IMR-90 (cell line): Measurements from ENCODE around the gene RAMP3. TPM values are rescaled to one million over a fixed set of nuclear protein-coding genes. Genes with fewer than 3 reads are reported as not detected.

ENCODE experiments used
- ATAC-seq: fragments of 200-7000 bp; cut with Tn5 transposase; 2 replicates; pipeline ENCODE4 v1.9.1; 2020; ENCODE audit warnings: low read depth, mild to moderate bottlenecking, moderate library complexity
- BruUV-seq: library from RNA; stranded (reverse); fragments of 400-500 nt; replicated peaks from 2 replicates; lab custom pipeline; 2021; lab: Mats Ljungman, UMichigan
- CTCF ChIA-PET: fragments of 300-600 bp; formaldehyde crosslinking; extraction: SDS; loops from one replicate; lab custom pipeline; 2021; ENCODE audit warnings: antibody characterized with exemption; lab: Yijun Ruan, JAX
- POLR2A ChIA-PET: fragments of 300-600 bp; sonication (Branson Sonifier 250); formaldehyde crosslinking; loops from one replicate; lab custom pipeline; 2022; ENCODE audit warnings: antibody characterized with exemption; ENCODE audit not compliant: unreplicated experiment; lab: Charles Lee
- DNase-seq: peaks from one replicate; pipeline ENCODE4 v3.0.0; 2013
- H2AFZ ChIP-seq: replicated peaks from 2 replicates; pipeline ENCODE3; 2013; ENCODE audit warnings: low read length, mild to moderate bottlenecking; ENCODE audit not compliant: poor library complexity
- H2AK5ac ChIP-seq: 2 replicates; pipeline ENCODE4 v1.6.1; 2013; ENCODE audit warnings: low read depth, low read length, inconsistent platforms
- H2AK9ac ChIP-seq: replicated peaks from 2 replicates; pipeline ENCODE3; 2013; ENCODE audit warnings: mild to moderate bottlenecking, low read depth, low read length, moderate library complexity; ENCODE audit not compliant: poor library complexity
- H2BK120ac ChIP-seq: 2 replicates; pipeline ENCODE4 v1.6.1; 2013; ENCODE audit warnings: low read depth, low read length, inconsistent platforms
- H2BK15ac ChIP-seq: 3 replicates; pipeline ENCODE4 v1.6.1; 2013; ENCODE audit warnings: low read depth, low read length, inconsistent platforms
- H2BK20ac ChIP-seq: 2 replicates; pipeline ENCODE4 v1.6.1; 2013; ENCODE audit warnings: low read depth, mild to moderate bottlenecking, inconsistent platforms, low read length, moderate library complexity
- H2BK5ac ChIP-seq: 2 replicates; pipeline ENCODE4 v1.6.1; 2013; ENCODE audit warnings: mild to moderate bottlenecking, low read depth, low read length, inconsistent platforms; ENCODE audit not compliant: poor library complexity, severe bottlenecking
- H3K14ac ChIP-seq: replicated peaks from 2 replicates; pipeline ENCODE4 v1.6.1; 2013; ENCODE audit warnings: low read depth, low read length, inconsistent platforms
- H3K18ac ChIP-seq: 2 replicates; pipeline ENCODE4 v1.6.1; 2013; ENCODE audit warnings: low read depth, low read length, control low read depth
- H3K23ac ChIP-seq: 2 replicates; pipeline ENCODE4 v1.6.1; 2013; ENCODE audit warnings: low read depth, low read length, inconsistent platforms
- H3K27ac ChIP-seq: 2 replicates; pipeline ENCODE4 v1.5.1; 2013; ENCODE audit warnings: mild to moderate bottlenecking, control low read depth, low read length; ENCODE audit not compliant: insufficient read depth
- H3K27me3 ChIP-seq: 2 replicates; pipeline ENCODE4 v1.6.1; 2013; ENCODE audit warnings: low read length; ENCODE audit not compliant: control insufficient read depth, insufficient read depth
- H3K36me3 ChIP-seq: 2 replicates; pipeline ENCODE4 v1.6.1; 2013; ENCODE audit warnings: low read length, mixed read lengths; ENCODE audit not compliant: control insufficient read depth, insufficient read depth
- H3K4ac ChIP-seq: 2 replicates; pipeline ENCODE4 v1.6.1; 2013; ENCODE audit warnings: low read depth, low read length, inconsistent platforms
- H3K4me1 ChIP-seq: 2 replicates; pipeline ENCODE4 v1.6.1; 2013; ENCODE audit warnings: low read length, mixed read lengths; ENCODE audit not compliant: control insufficient read depth, insufficient read depth
- H3K4me2 ChIP-seq: 2 replicates; pipeline ENCODE4 v1.6.1; 2013; ENCODE audit warnings: low read depth, mild to moderate bottlenecking, control low read depth, low read length, moderate library complexity
- H3K4me3 ChIP-seq: 2 replicates; pipeline ENCODE4 v1.5.1; 2013; ENCODE audit warnings: low read depth, mild to moderate bottlenecking, control low read depth, low read length, moderate library complexity; ENCODE audit not compliant: insufficient read depth
- H3K56ac ChIP-seq: 2 replicates; pipeline ENCODE4 v1.6.1; 2013; ENCODE audit warnings: low read length, inconsistent platforms; ENCODE audit not compliant: insufficient read depth; ENCODE audit errors: extremely low read depth
- H3K79me1 ChIP-seq, 2 experiments: 2 replicates each; pipeline ENCODE4 v1.6.1; 2013; ENCODE audit warnings: low read length in 2 of 2, inconsistent platforms in 1 of 2, low read depth in 1 of 2
- H3K9ac ChIP-seq: 2 replicates; pipeline ENCODE4 v1.6.1; 2013; ENCODE audit warnings: low read depth, low read length, control low read depth
- H3K9me1 ChIP-seq: 2 replicates; pipeline ENCODE4 v1.6.1; 2013; ENCODE audit warnings: low read length, inconsistent platforms; ENCODE audit not compliant: insufficient read depth
- H3K9me3 ChIP-seq: 2 replicates; pipeline ENCODE4 v1.6.1; 2013; ENCODE audit warnings: low read length; ENCODE audit not compliant: control insufficient read depth, insufficient read depth
- H4K20me1 ChIP-seq: 2 replicates; pipeline ENCODE4 v1.6.1; 2013; ENCODE audit warnings: low read length, inconsistent platforms; ENCODE audit not compliant: insufficient read depth
- H4K5ac ChIP-seq: 2 replicates; pipeline ENCODE4 v1.6.1; 2013; ENCODE audit warnings: mild to moderate bottlenecking, low read depth, low read length, control low read depth
- H4K8ac ChIP-seq, 2 experiments: 2 replicates each; pipeline ENCODE4 v1.6.1; 2013; ENCODE audit warnings: low read depth in 2 of 2, low read length in 2 of 2, control low read depth in 1 of 2, inconsistent platforms in 1 of 2
- H4K91ac ChIP-seq: 2 replicates; pipeline ENCODE4 v1.6.1; 2013; ENCODE audit warnings: low read depth, low read length, inconsistent platforms; ENCODE audit not compliant: insufficient read depth
- BHLHE40 ChIP-seq: fragments of 150-350 bp; IDR thresholded peaks from 2 replicates; pipeline ENCODE4 v1.6.1; 2016; ENCODE audit warnings: mild to moderate bottlenecking, low read depth, low read length
- CEBPB ChIP-seq: IDR thresholded peaks from 2 replicates; pipeline ENCODE4 v1.6.1; 2012; ENCODE audit warnings: low read depth, low read length, improper control_type of control experiment
- MAFK ChIP-seq: IDR thresholded peaks from 2 replicates; pipeline ENCODE4 v1.6.1; 2012; ENCODE audit warnings: low read depth, low read length, improper control_type of control experiment
- MAZ ChIP-seq: IDR thresholded peaks from 2 replicates; pipeline ENCODE4 v1.6.1; 2012; ENCODE audit warnings: low read depth, mild to moderate bottlenecking, low read length, improper control_type of control experiment, moderate library complexity, borderline replicate concordance
- MXI1 ChIP-seq: IDR thresholded peaks from 2 replicates; pipeline ENCODE4 v1.6.1; 2012; ENCODE audit warnings: low read depth, mild to moderate bottlenecking, low read length, moderate library complexity, borderline replicate concordance
- NFE2L2 ChIP-seq: fragments of 150-350 bp; IDR thresholded peaks from 2 replicates; pipeline ENCODE4 v1.6.1; 2016; ENCODE audit warnings: low read depth, mild to moderate bottlenecking, low read length
- POLR2A ChIP-seq: IDR thresholded peaks from 2 replicates; pipeline ENCODE4 v1.6.1; 2012; ENCODE audit warnings: mild to moderate bottlenecking, low read depth, low read length
- RAD21 ChIP-seq: IDR thresholded peaks from 2 replicates; pipeline ENCODE4 v1.6.1; 2012; ENCODE audit warnings: low read length, improper control_type of control experiment
- RCOR1 ChIP-seq: IDR thresholded peaks from 2 replicates; pipeline ENCODE4 v1.6.1; 2012; ENCODE audit warnings: mild to moderate bottlenecking, low read length, improper control_type of control experiment; ENCODE audit not compliant: insufficient replicate concordance
- RFX5 ChIP-seq: IDR thresholded peaks from 2 replicates; pipeline ENCODE4 v1.8.0; 2012; ENCODE audit warnings: low read depth, mild to moderate bottlenecking, low read length, moderate library complexity
- SMC3 ChIP-seq: fragments of 150-350 bp; IDR thresholded peaks from 2 replicates; pipeline ENCODE4 v1.6.1; 2016; ENCODE audit warnings: low read depth, mild to moderate bottlenecking, antibody characterized with exemption, low read length, moderate library complexity
- WGBS, 2 experiments: methylation state at CpG; one replicate each; pipeline versions ENCODE4 v1.1.5 to v1.1.7; 2013; ENCODE audit warnings: missing lambda C conversion rate in 2 of 2; ENCODE audit not compliant: insufficient read length in 1 of 2; ENCODE audit errors: extremely low coverage in 2 of 2; 5-methylcytosine and 5-hydroxymethylcytosine counted together
- dilution Hi-C: fragments of 300-500 bp; cut with HindIII; formaldehyde crosslinking; loops from one replicate; pipeline ENCODE4 v1.14.3; 2018; ENCODE audit warnings: low sequenced_read_pairs; ENCODE audit not compliant: unreplicated experiment
- in situ Hi-C: fragments of 300-500 bp; cut with MboI; formaldehyde crosslinking; loops from 3 replicates; pipeline ENCODE4 v1.14.3; 2019; ENCODE audit warnings: low sequenced_read_pairs, inconsistent platforms, mixed read lengths
- intact Hi-C: fragments of 100-400 bp; cut with micrococcal nuclease; formaldehyde crosslinking; loops from 2 replicates; pipeline ENCODE4 v1.10.0; 2022
- polyA plus RNA-seq, 3 experiments: library from polyadenylated mRNA; depleted of rRNA; stranded (reverse); fragments of >200 nt; gene quantifications; 2 replicates each; pipeline ENCODE4 v1.2.3, GENCODE V29; 2012; ENCODE audit warnings: low replicate concordance in 1 of 3
- total RNA-seq: library from RNA; depleted of rRNA; stranded (reverse); fragments of >200 nt; gene quantifications from 2 replicates; pipeline ENCODE4 v1.2.3, GENCODE V29; 2012
- TF ChIP-seq, protein P1 (sequence below): fragments of 150-350 bp; IDR thresholded peaks from 2 replicates; pipeline ENCODE4 v1.6.1; 2017; ENCODE audit warnings: mild to moderate bottlenecking, antibody characterized with exemption, low read length, low read depth
- TF ChIP-seq, protein P2 (sequence below): conservative IDR thresholded peaks from 2 replicates; pipeline ENCODE4 v1.5.1; 2012; ENCODE audit warnings: mild to moderate bottlenecking, low read depth, low read length, improper control_type of control experiment
- TF ChIP-seq, protein P3 (sequence below): fragments of 150-350 bp; IDR thresholded peaks from 2 replicates; pipeline ENCODE4 v1.6.1; 2016; ENCODE audit warnings: low read depth, mild to moderate bottlenecking, low read length, moderate library complexity, borderline replicate concordance

The RAMP3 gene
- total and polyA plus RNA-seq, 2 of the 4 experiments (the other 2 are of a cell fraction): not detected

DNA sequence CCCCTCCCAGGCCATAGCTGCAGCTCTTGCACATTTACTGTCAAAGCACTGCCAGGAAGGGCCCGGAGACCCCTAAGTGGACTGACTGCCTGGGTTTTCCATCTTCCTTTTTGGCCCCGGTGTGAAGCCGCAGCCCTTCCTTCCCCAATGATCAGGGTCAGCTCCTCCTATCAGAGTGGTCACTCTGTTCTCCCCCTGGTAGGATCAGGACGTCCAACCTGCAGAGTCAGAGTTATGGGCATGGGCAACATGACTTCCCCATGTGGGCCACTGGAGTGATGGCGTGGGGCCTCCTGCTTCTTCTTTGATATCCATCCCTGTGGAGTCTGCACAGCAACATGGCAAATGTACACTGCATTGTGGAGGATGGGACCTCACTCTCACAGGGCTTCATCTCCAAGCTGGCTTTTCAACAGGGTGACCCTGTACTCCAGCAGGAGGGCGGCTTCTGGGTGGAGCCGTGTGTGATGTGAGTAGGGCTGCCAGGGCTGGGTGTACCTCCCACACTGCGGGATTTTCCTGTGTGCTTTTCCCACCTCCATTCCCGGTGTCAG lies 6.4 kb upstream of the RAMP3 start:
- no peak overlapping the region for H2BK5ac ChIP-seq
- no peak overlapping the region for H4K91ac ChIP-seq
- no peak overlapping the region for H3K56ac ChIP-seq
- no peaks in the 10 kb centered on the region for H3K36me3 ChIP-seq
- H2BK120ac ChIP-seq: no peak overlapping the region
- H2BK20ac ChIP-seq: no peak overlapping the region
- in situ Hi-C loops: loop anchor here (5.0 to 10.0 kb wide), 2 partner anchors 101 to 704 kb away; no protein-coding TSS in a partner anchor
- H2BK15ac ChIP-seq: no peak overlapping the region
- no peak overlapping the region for H2AK9ac ChIP-seq
- ChIA-PET CTCF (no interaction called here), POLR2A (no interaction called here)
- no peak overlapping the region for H3K9ac ChIP-seq
- TF ChIP-seq SMC3 (no peak), MAFK (no peak), RFX5 (no peak), RAD21 (no peak), CEBPB (no peak), MAZ (no peak), MXI1 (no peak), POLR2A (no peak), NFE2L2 (no peak), RCOR1 (no peak), BHLHE40 (no peak)
- TF ChIP-seq, protein P1, sequence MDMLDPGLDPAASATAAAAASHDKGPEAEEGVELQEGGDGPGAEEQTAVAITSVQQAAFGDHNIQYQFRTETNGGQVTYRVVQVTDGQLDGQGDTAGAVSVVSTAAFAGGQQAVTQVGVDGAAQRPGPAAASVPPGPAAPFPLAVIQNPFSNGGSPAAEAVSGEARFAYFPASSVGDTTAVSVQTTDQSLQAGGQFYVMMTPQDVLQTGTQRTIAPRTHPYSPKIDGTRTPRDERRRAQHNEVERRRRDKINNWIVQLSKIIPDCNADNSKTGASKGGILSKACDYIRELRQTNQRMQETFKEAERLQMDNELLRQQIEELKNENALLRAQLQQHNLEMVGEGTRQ: no peak
- TF ChIP-seq, protein P2, sequence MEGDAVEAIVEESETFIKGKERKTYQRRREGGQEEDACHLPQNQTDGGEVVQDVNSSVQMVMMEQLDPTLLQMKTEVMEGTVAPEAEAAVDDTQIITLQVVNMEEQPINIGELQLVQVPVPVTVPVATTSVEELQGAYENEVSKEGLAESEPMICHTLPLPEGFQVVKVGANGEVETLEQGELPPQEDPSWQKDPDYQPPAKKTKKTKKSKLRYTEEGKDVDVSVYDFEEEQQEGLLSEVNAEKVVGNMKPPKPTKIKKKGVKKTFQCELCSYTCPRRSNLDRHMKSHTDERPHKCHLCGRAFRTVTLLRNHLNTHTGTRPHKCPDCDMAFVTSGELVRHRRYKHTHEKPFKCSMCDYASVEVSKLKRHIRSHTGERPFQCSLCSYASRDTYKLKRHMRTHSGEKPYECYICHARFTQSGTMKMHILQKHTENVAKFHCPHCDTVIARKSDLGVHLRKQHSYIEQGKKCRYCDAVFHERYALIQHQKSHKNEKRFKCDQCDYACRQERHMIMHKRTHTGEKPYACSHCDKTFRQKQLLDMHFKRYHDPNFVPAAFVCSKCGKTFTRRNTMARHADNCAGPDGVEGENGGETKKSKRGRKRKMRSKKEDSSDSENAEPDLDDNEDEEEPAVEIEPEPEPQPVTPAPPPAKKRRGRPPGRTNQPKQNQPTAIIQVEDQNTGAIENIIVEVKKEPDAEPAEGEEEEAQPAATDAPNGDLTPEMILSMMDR: no peak
- TF ChIP-seq, protein P3, sequence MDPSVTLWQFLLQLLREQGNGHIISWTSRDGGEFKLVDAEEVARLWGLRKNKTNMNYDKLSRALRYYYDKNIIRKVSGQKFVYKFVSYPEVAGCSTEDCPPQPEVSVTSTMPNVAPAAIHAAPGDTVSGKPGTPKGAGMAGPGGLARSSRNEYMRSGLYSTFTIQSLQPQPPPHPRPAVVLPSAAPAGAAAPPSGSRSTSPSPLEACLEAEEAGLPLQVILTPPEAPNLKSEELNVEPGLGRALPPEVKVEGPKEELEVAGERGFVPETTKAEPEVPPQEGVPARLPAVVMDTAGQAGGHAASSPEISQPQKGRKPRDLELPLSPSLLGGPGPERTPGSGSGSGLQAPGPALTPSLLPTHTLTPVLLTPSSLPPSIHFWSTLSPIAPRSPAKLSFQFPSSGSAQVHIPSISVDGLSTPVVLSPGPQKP: no peak
- H4K20me1 ChIP-seq: no peaks in the 10 kb centered on the region
- no peaks in the 10 kb centered on the region for H3K79me1 ChIP-seq
- H3K4me1 ChIP-seq: no peaks in the 10 kb centered on the region
- no peak overlapping the region for H4K5ac ChIP-seq
- no peak overlapping the region for H4K8ac ChIP-seq
- no peaks in the 10 kb centered on the region for H3K9me1 ChIP-seq
- H3K27me3 ChIP-seq: peaks cover 55% of the 10 kb centered on the region
- H3K23ac ChIP-seq: no peak overlapping the region
- H2AFZ ChIP-seq: no peak overlapping the region
- no peak overlapping the region for H2AK5ac ChIP-seq
- dilution Hi-C loops: no loop called here
- no peak overlapping the region for H3K4me3 ChIP-seq
- DNase-seq: no peak
- no peaks in the 10 kb centered on the region for H3K9me3 ChIP-seq
- WGBS, 2 experiments: 100% methylated on average over 2 of the region's 9 CpGs; no CpG with 5 or more reads in 1 of the 2 experiments
- no peak overlapping the region for H3K4me2 ChIP-seq
- H3K14ac ChIP-seq: no peak overlapping the region
- no peak overlapping the region for H3K27ac ChIP-seq
- no peak for ATAC-seq
- H3K4ac ChIP-seq: no peak overlapping the region
- H3K18ac ChIP-seq: no peak overlapping the region
- no TSS peak for BruUV-seq
- intact Hi-C loops: no loop called here
